Stimulated activated CD8-positive, alpha-beta memory T cell treated with anti-CD3 and anti-CD28 coated beads, Interleukin-12 subunit alpha, Interleukin-12 subunit beta, amount 100 ng/mL, for 1 hour (primary cell): ENCODE data around the gene P2RY6.

Source experiments
- DNase-seq: peaks from one replicate; pipeline ENCODE4 v3.0.0-alpha.2; 2020; ENCODE audit warnings: low read depth

The P2RY6 gene

DNA sequence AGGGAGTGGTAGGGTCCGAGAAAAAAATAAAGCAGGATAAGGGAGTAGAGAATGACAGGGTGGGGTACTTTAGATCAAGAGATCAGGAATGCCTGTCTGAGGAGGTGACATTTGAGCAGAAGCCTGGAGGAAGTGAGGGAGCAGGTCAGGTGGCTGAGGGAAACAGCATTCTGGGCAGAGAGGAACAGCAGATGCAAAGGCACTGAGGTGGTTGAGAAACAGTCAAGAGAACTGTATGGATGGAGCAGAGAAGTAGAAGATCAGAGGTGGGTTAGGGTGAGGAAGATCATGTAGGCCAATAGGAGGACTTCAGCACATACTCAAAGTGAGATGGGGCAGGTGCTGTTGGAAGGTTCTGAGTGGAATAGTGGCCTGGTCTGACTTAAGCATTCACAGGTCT lies 44.3 kb downstream of the P2RY6 start:
- no peak for DNase-seq

DNA sequence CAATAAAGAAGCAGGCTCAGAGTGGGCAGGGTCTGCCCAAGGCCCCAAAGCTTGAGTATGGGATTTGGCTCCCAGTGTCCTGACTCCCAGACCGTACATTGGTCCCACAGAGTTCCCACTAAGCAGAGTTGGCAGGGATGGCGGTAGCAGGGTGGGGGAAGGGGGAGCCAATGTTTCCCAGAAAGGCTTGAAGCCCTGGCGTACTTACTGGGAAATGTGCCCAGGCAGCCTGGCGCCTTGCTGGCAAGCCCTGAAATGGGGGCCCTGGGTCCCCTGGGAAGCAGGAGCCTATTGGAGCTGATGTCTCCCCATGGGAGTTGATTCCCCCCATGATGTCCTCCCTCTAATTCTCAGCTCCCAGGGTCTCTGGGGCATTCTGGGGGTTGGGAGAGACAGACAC lies 45.2 kb downstream of the P2RY6 start:
- DNase-seq: no peak

GRCh38 chr11:73317803-73318202 lies 45.7 kb downstream of the P2RY6 start:
- DNase-seq: no peak

- no peak for DNase-seq
Measured at GRCh38 chr11:73318501-73319011, 46.4 kb downstream of the P2RY6 start.

- no peak for DNase-seq
Measured at GRCh38 chr11:73320763-73321603, 48.8 kb downstream of the P2RY6 start.

GRCh38 chr11:73321604-73322381 lies 49.7 kb downstream of the P2RY6 start:
- no peak for DNase-seq

- no peak for DNase-seq
Measured at GRCh38 chr11:73322382-73323306, 50.5 kb downstream of the P2RY6 start.

- no peak for DNase-seq
Measured at GRCh38 chr11:73323464-73323863, 51.3 kb downstream of the P2RY6 start.

DNA sequence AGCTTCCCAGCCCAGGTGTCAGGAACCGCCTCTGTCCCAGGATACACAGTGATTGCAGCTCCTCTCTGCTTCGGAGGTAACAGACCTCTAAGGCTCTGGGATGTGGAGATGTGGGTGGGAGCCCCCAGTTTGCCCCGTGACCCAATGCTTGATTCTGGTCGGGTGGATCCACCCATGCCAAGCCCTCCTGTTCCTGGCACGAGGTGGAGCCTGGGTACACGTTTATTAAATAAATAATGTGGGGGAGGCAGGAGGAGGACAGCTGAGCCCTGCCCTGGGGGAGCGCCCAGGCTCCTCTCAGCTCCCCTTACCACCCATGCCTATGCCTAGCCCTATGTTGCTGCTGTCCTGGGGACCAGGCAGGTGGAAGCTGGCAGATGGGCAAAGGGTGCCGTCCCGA lies 52.0 kb downstream of the P2RY6 start:
- no peak for DNase-seq

DNA sequence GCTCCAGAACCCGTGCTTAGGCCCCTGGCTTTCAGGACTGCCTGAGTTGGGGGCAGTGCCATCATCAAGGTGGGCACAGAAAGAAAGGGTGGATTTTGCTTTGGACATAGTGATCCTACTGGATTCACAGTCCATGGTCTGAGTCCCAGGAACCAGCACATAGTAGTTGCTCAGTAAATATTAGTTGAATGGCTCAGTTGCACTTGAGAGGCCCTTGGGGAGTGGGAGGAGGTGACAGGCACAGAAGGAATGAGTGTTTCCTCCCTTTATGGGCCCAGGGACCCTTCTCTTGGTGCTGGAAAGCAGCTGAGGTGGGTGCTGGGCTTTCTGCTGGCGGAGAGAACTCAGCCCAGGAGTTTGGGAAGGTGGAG lies 52.5 kb downstream of the P2RY6 start:
- DNase-seq: no peak

- no peak for DNase-seq
Measured at GRCh38 chr11:73325036-73325981, 53.2 kb downstream of the P2RY6 start.

GRCh38 chr11:73326929-73327811 lies 55.0 kb downstream of the P2RY6 start:
- no peak for DNase-seq

DNA sequence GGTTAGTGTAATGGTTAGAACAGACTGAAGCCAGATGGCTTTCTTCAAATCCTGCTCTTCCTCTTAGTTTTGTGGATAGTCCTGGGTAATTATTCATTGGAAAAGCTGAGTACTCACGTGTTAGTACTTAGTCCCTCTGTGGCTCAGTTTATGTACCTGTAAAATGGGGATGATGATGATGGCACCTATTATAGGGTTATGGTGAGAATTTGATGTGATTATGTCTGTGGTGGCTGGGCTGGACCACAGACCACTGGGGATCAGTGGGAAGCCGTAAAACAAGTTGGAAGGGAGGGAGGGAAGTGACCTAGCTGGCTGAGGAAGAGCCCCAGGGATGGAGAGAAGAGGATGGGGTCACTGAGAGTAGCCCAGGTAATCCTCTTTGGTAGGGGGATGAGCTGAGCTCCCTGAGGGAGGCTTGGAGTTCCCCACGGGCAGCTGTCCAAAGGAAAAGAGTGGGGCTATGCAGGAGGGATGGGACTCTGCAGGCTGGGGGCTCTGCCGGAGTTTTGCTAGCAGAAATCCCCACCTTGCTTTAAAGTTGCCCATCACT lies 55.8 kb downstream of the P2RY6 start:
- no peak for DNase-seq

GRCh38 chr11:73330569-73331093 lies 58.5 kb downstream of the P2RY6 start:
- no peak for DNase-seq

DNA sequence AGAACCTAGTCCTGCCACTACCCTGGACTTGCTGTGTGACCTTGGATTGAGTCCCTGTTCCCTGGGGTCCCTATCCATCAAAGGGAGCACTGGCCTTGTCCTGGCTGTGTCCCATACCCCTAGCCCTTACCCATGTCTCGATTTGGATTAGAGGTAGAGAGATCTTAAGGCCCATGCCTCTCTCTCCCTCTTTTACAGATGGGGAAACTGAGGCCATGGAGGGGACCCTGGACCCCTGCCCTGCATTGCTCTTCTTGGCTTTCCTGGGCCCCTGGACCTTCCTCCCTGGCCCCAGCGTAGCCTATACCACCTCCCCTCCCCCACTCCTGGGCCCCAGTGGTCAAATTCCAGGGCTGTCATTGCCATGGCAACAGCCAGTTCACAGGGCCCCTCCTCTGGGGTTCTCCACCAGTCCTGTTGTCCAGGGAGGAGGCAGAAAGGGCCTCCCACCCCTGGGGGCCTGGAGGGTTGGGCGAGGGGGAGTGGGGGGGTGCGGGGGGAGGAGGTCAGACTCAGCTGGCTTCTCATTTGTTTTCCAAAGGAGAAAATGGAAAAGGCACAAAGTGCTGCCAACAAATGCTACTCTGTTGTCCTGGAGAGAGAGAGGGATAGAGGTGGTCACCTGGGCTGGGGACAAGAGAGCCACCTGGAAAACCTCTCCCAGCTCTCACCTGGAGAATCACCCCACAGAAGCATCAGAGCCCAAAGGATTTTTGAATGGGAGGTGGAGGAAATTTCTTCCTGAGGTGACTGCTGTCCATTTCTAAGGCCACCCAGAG lies 59.2 kb downstream of the P2RY6 start:
- DNase-seq: no peak

GRCh38 chr11:73333173-73333572 lies 61.0 kb downstream of the P2RY6 start:
- DNase-seq: no peak

DNA sequence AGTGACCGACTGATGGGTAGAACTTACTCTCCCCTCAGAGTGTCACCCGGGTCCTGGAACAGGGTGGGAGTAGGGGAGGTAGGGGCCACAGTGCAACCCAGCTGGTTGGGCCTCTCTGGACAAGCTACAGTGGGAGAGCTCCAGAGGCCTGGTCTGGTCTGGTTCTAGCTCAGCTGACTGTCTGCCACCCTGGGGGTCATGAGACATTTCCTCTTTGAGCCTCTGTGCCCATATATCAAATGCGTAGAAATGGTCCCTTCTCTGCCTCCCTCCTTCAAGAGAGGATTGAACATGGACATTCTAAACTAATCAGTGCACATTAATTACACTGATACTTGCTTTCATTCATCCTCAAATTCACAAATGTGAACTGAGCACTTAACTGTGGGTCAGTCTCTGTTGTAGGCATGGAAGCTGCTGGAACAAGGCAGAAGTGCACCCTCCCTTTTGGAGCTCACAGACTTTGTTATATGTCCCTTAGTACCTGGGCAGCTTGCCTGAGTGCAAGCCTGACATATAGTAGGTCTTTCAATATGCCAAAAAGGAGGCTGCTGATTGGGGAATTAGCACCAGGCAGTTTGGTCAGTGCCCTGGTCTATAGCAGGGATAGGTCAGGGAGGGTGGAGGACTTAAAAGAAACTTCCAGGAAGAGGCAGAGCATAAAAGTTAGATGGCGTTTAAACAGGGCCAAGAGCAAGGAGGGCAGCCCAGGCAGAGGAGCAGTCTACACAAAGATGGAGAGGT lies 61.7 kb downstream of the P2RY6 start:
- no peak for DNase-seq
